Hematopoietic multipotent progenitor cell treated with erythropoietin and hydrocortisone succinate and interleukin-3 and kit ligand, for 6 days (in vitro differentiated cells): Measurements from ENCODE around the gene ARPC1A.
A peak's percentile ranks its signal among the peaks of the same experiment; 100 is the strongest.
"Not testable (repeated sequence)": the region's sequence is repeated elsewhere in the genome, so short reads cannot be mapped to it uniquely, and the experiment has no call there.

Experiments used
- DNase-seq: peaks from one replicate; pipeline ENCODE4 v3.0.0-alpha.2; 2015

Gene ARPC1A

GRCh38 chr7:99325592-99326407 is at the start of gene ARPC1A:
ARPC1A (plus strand) TSS chr7:99325898; CDS start chr7:99333354, 7,456 bp downstream.
- peak; percentile 96 for DNase-seq

GRCh38 chr7:99278180-99278579 is 47.5 kb upstream of the ARPC1A start:
- no peak for DNase-seq

- not testable (repeated sequence) for DNase-seq
These were observed 41.5 kb upstream of the ARPC1A start for GRCh38 chr7:99284165-99284564.

GRCh38 chr7:99287779-99288534 is 37.7 kb upstream of the ARPC1A start:
- DNase-seq, result no peak

GRCh38 chr7:99289185-99289584 is 36.5 kb upstream of the ARPC1A start:
- DNase-seq, result no peak

- DNase-seq, result not testable (repeated sequence)
These were observed 35.5 kb upstream of the ARPC1A start for GRCh38 chr7:99290148-99290547.

- DNase-seq, result no peak
These were observed 34.6 kb upstream of the ARPC1A start for GRCh38 chr7:99290980-99291607.

GRCh38 chr7:99292127-99292526 is 33.6 kb upstream of the ARPC1A start:
- no peak for DNase-seq

- DNase-seq, result no peak
These were observed 32.5 kb upstream of the ARPC1A start for GRCh38 chr7:99293167-99293566.

GRCh38 chr7:99293650-99294049 is 32.0 kb upstream of the ARPC1A start:
- no peak for DNase-seq

- no peak for DNase-seq
These were observed 29.2 kb upstream of the ARPC1A start for GRCh38 chr7:99296471-99296870.

GRCh38 chr7:99301496-99301895 is 24.2 kb upstream of the ARPC1A start:
- DNase-seq, result no peak

GRCh38 chr7:99305473-99306260 is 20.0 kb upstream of the ARPC1A start:
- DNase-seq, result no peak

- no peak for DNase-seq
These were observed 17.1 kb upstream of the ARPC1A start for GRCh38 chr7:99308461-99309074.

GRCh38 chr7:99309111-99309510 is 16.6 kb upstream of the ARPC1A start:
- DNase-seq, result no peak

GRCh38 chr7:99310004-99310403 is 15.7 kb upstream of the ARPC1A start:
- DNase-seq, result no peak

- no peak for DNase-seq
These were observed 14.0 kb upstream of the ARPC1A start for GRCh38 chr7:99311702-99312101.

- peak; percentile 85 for DNase-seq
These were observed 13.1 kb upstream of the ARPC1A start for GRCh38 chr7:99312316-99313203.

- no peak for DNase-seq
These were observed 12.5 kb upstream of the ARPC1A start for GRCh38 chr7:99313204-99313573.

- DNase-seq, result peak; percentile 39
These were observed 11.2 kb upstream of the ARPC1A start for GRCh38 chr7:99314504-99314903.

- DNase-seq, result no peak
These were observed 5.3 kb upstream of the ARPC1A start for GRCh38 chr7:99320371-99320770.
